GM21528 (cell line): Measurements from ENCODE around the gene DMRTC2.

Source experiments
- ATAC-seq: cut with Tn5 transposase; IDR thresholded peaks from one replicate; pipeline ENCODE4 v1.9.1; 2021; ENCODE audit warnings: mild to moderate bottlenecking, moderate library complexity; ENCODE audit not compliant: unreplicated experiment, low FRiP score

Gene DMRTC2

DNA sequence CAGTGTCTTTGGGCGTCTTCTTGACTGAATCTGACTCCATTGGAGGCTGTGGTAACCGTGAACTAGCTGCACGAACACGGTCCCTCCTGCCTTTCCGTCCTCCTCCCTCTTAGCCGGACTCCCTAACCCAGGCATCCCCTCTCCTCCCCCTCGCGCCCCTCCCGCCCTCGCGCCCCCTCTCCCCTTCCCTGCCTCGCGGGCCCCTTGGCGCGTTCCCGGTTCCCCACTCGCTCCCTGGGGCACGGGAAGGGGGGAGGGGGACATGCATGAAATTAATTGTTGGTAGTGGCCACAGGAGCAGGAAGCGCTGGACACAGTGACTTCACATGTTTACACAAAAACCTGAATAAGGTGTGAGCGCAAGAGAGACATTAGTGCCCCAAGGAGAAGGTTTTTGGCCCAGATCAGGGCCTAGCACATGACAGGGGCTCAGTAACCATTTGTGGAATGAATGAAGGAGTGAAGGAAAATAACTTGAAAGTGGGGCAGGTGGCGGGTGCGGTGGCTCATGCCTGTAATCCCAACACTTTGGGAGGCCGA, 279 bp downstream of the DMRTC2 start:
- ATAC-seq = no peak

DNA sequence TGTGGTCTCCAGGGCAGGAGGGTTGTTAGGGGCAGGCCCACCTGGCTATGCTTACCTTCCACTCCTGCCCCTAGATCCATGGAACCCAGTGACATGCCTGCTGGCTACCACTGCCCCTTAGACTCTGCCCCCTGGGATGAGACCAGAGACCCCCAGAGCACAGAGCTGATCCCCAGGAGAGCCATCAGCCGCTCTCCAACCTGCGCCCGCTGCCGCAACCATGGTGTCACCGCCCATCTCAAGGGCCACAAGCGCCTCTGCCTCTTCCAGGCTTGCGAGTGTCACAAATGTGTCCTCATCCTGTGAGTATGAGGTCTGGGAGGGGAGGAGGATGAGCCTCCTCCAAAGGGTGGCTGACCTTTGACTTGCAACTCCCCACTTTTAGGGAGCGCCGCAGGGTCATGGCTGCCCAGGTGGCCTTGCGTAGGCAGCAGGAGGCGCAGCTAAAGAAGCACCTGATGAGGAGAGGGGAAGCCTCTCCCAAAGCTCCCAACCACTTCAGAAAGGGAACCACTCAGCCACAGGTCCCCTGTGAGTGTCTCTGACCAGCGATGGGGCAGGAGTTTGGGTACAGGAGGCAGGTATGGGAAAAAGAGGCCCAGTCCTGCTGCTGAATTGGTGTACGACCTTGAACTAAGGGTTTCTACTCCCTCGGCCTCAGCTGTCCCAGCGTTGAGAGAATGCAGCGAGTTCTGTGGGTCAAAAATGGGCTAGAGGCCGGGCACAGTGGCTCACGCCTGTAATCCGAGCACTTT, 2.7 kb downstream of the DMRTC2 start:
- ATAC-seq = no peak

DNA sequence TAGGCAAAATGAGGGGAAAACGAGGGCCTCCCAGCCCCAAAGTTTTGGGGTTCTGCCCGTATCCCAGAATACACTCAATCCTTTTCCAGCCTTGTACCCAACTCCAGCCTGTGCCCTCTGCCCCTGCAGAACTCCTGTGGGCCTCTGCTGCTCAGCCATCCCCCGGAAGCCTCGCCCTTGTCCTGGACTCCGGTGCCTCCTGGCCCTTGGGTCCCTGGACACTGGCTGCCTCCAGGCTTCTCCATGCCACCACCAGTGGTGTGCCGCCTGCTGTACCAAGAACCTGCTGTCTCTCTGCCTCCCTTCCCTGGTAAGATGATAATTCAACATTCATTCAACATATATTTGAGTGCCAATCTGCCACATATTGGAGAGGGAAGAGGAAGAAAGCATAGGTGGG, 3.8 kb downstream of the DMRTC2 start:
- ATAC-seq = no peak

DNA sequence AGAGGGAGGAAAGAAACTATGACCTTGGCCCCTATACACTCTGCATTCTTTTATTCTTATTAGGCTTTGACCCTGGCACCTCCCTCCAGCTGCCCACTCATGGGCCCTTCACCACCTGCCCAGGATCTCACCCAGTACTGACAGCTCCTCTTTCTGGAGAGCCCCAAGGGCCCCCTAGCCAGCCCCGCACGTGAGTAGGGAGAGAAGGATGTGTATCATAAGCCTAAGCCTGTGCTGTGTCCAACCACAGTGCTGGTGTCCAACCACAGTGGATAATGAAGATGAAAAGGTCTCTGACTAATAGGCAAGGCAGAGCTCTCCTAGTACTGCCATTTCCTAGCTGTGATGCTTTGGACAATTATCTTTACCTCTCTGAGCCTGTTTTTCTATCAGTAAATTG, 4.2 kb downstream of the DMRTC2 start:
- no peak for ATAC-seq

DNA sequence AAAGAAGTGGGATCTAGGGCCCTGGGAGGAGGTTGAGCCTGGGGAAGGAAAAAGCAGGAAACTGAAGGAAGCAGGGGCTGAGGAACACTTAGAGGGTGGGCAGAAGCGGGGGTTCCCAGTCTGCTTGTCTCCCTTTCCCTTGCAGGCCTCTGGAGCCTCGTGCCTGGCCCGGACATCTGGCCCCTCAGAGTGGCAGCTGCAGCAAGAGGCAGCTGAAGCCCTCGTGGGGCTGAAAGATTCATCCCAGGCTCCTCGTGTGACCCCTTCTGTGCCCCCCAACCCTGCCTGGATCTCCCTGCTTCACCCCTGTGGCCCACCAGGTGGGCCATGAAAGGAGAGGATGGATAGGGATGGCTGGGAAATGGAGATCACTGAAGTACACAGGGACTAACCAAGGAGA, 5.5 kb downstream of the DMRTC2 start:
- ATAC-seq = no peak

DNA sequence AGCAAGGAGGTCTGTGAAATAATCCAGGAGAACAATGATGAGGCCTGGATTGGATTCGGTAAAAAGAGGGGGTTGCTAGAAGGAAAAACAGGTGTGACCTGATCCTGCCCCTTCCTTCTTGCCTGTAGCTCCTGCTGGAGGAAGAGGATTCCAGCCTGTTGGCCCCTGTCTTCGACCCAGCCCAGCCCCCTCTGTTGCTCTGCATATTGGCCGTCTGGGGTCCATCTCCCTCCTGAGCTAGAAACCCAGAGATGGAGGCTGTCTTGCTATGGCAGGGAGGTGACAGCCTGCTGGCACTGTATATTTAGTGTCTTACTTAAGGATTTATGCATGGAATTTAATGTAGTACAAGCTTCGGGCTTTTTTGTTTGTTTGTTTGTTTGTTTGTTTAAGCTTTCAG, 6.6 kb downstream of the DMRTC2 start:
- no peak for ATAC-seq

DNA sequence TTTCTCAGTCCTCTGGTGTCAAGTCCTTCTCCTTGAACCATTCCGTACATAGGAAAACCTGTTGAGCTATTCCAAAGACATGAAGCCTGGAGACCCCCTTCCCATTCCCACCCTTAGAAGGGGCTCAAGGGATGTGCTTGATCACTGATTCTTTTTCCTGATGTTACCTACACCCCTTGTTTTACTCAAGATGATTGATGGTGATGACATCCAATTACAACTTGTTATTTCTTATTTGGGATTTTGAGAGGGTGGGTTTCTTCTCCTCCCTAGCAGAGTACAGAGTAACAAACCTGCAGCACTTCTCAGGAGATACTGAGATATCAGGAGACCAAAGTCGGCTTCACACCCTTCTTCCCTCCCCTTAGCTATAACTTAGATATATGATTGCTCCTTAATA, 8.5 kb downstream of the DMRTC2 start:
- ATAC-seq = no peak

DNA sequence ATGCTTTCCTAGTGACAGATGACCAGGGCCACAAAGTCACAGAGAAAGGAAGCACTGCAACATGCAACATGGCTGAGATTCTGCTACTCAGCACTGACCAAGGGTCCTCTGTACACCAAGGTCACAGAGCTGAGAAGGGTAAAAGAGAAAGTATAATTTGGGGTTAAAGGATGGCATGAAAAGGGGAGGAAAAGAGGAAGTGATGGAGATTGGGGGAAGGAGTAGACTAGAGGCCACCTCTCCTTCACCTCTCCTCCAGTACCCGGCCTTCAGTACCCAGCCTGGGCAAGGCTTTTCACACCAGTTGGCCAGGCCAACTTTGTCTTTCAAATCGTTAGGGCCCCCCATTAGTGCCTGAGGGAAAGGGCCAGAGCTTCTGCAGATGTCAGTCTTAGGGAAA, 8.9 kb downstream of the DMRTC2 start:
- ATAC-seq = no peak

DNA sequence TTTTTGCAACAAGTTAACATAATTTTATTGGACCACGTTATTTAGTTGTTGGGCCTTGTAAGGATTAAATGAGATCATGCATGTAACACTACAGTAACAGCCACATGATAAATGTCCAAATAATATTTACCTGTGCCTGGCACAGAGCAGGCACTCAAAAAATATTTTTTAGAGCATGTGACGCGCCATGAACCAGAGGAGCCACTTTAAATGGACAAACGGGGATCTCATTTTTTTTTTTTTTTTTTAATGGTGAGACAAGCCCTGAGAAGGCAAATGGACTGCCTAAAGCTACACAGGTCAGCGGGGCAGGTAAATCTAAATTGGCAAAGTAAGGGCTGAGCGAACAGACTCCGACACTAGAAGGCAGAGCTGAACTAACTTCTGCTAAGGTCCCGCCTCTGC, 14.4 kb downstream of the DMRTC2 start:
- ATAC-seq = no peak

DNA sequence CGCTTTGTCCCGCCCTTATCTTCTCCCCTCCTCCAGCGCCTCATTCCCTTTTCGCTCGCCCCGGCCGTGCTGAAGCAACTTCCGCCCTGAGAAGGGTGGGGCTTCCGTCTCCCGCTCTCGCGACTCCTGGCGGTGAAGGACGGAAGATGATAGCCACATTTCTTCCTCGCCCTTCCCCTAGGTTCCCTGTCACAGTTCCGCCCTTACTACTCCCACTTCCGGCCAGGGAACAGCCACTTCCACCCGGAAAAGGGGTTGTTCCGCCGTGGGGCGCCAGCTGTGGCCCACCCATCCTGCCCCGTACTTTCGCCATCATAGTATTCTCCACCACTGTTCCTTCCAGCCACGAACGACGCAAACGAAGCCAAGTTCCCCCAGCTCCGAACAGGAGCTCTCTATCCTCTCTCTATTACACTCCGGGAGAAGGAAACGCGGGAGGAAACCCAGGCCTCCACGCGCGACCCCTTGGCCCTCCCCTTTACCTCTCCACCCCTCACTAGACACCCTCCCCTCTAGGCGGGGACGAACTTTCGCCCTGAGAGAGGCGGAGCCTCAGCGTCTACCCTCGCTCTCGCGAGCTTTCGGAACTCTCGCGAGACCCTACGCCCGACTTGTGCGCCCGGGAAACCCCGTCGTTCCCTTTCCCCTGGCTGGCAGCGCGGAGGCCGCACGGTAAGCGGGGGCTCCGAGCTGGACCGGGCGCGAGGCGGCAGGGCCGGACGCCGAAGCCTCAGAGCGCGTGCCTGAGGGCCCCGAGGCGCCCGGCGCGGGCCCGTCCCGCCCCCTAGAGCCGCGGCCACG, 15.0 kb downstream of the DMRTC2 start, which contains the start of gene RPS19:
RPS19 (plus strand) TSS at position 638 of the 801 bp plus-strand sequence. CDS start 520 bp downstream, outside the sequence.
- peak; percentile 78 for ATAC-seq

DNA sequence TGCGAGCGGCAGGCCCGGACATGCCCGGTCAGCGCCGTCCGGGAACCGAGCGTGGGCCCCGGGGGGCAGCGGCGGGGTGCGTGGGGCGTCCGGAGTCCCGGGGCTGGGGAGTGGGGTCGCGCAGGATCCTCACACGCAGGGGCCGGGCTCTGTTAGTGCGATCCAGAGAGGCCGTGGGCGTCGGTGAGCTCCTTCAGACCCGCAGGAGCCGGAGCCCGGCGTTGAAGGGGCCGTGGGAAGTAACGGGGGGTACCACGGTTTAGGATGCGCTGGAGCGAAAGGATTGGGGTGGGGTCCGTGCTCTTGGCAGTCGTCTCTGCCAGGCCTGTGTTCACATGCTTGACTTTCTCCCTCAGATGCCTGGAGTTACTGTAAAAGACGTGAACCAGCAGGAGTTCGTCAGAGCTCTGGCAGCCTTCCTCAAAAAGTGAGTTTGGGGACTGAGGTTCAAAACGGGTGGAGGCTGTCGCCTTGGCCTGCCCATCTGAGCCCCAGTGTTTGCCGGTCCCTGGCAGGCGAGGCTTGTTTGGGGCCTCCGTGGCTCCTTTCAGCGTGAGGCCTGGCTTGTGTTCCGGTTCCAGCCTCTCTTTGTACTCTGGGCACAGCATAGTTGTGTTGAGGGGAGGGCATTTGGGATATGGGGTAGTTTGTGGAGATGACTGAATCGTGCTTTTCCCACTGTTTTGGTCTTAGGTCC, 15.7 kb downstream of the DMRTC2 start:
- ATAC-seq = no peak

DNA sequence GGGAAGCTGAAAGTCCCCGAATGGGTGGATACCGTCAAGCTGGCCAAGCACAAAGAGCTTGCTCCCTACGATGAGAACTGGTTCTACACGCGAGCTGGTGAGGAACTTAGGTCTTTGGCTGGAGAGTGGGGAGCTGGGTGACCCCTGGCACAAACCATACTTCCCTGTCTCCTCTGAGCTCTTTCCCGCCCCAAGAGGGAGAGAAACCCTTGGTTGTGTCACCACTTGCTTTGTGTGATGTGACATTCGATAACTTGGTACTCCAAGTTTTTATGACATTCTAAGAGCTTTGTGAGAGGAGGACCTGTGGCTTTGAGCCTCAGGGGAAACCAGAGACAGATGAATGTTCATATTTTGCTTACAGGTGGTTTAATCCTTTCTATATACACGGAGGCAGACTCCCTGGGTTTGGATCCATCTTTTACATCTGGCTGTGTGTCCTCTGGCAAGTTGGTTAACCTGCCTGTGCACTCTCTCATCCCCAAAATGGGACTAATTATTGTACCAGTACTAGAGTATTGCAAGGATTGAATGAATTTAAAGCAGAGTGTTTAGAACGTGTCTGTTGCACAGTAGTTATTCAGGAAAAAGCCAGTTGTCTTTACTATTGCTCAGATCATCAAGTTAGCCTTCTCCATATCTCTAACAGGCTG, 16.4 kb downstream of the DMRTC2 start:
- ATAC-seq = no peak

DNA sequence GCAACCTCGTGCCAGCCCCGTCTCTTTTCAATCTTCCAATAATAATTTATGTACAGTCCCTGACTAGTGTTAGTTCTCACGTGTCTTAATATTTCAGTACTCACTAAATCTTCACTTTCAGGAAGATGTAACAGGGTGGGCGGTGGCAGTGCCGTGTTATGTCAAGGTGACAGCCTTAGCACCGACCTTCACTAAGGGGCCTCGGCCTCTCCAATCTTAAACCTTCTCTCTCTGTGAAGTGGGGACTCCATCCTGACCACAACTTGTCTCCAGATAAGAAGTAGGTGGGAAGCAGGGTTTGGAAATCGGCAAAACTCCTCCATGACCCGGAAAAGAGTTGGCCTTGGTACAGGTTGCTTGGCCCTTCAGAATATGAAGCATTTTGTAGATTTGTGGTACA, 17.0 kb downstream of the DMRTC2 start:
- ATAC-seq = no peak

DNA sequence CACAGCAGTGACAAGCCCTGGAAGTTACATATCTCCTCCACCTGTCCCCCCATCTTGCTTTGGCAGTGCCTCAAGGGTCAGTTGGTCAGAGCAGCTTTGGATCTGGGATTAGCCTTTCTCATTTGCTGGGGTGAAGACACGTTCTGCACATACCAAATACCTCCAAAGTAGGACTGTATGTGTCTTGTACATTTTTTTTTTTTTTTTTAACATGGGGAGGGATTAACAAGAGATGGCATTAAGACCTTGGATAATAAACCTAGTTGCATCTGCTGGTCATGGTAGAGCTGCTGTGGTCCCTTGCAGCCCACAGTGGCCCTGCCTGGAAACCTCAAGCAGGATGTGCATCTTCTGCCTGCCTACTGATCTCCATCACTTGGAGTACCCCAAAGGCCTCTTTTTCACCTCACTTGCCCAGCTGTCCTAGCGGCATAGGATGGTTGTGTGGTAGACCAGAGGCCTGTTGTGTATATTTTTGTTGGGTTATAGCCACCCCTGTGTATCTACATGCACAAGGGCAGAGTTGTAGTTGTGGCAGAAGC, 17.7 kb downstream of the DMRTC2 start:
- ATAC-seq = no peak

DNA sequence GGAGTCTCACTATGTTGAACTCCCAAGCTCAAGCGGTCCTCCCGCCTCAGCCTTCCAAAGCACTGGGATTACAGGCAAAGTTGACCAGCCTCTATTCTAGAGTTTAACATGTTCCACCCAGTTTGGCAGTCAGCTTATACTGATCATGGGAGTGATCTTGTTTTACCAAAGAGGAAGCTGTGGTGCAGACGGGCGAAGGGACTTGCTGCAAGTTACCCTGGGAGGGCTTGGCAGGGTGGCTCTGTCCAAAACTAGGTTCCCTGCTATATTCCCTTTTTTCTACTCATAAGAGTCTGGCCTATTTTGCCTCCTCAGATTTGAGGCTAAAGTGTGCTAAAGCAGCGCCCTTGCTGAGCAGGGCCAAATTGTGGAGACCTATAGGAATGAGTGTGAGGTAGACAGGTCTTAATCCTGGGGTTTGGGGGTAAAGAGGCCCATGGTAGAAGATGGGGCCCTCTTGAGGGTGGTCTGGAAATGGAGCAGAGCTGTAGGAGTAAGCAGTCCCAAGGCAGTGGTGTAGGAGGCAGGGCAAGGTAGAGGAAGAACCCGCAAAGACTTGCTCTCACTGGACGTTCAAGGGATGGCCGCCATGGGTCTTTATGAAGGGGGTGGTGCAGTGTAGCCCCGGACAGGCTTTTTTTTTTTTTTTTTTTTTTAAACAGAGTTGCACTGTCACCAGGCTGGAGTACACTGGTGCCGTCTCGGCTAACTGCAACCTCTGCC, 18.5 kb downstream of the DMRTC2 start:
- ATAC-seq = no peak

DNA sequence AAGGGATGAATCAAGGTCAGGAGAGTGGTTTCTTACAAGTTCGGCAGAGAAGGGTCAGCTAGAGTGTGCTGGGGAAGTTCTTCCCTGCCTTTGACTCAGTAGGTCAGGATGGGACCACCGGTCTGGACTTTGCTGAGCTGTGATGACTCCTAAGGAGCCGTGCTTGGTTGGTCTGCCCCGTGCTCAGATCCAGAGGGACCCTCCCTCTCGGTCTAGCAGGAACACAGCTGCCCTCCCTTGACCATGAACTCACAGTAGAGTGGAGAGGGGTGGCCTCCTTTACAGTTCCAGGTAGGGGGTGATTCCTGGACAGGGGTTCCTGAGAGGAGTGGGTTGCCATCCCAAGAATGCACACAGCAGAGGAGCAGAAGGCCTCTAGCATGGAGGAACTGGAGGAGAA, 19.5 kb downstream of the DMRTC2 start:
- no peak for ATAC-seq

DNA sequence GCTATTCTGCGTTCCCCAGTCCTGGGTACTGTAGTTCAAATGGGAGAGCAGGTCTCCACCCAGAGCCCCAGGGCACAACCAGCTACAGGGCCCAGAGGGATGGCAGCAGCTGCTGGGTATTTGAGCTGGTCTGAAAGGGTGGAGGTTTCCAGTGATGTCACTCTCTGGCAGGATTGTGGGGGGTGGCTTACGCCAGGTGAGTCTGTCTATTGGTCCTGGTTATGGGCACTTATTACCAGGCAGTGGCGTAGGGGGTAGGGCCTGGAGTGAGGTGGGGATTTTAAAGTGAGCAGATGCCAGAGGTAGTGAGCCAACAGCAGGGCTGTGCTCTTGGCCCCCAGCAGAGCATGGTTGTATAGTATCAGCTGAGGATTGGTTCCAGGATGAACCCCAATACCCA, 21.4 kb downstream of the DMRTC2 start:
- ATAC-seq = no peak

DNA sequence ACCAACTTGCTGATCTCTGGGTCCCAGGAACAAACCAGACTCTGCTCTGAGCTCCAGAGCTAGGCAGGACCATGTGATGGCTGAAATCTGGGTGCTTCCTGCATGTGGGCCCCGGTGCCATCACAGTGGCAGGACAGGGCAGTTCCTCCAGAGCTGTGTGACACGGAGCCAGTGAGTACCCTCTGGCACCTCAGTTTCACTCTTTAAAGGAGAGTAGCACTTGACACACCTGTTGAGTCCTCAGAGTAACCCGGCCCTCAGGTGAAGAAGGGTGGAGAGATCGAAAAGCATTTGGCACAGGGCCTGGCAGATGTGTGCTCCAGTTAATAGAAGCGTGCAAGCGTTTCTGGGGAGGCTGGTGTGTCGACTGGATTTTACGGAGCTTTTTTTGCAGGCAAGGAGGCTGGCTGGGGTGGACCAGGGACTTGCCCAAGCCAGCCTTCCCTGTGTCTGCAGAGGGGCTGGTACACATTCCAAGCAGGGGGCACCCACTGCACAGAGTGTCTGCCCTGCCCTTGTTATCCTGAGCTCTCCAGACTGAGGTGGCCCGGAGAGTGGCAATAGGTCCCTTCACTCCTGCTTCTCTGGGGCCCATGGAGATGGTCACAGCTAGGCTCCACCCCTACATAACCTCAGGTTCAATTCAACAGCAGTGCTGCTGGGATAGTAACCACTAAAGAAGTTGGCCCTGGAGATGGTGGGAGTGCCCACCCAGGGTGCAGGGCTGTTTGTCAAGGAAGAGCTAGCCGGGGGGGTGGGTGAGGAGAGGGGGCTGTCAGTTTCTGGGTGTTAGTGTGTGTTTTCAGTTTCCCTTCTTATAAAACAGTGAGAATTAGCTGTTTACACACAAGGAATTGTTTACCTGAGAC, 23.5 kb downstream of the DMRTC2 start:
- ATAC-seq = no peak

DNA sequence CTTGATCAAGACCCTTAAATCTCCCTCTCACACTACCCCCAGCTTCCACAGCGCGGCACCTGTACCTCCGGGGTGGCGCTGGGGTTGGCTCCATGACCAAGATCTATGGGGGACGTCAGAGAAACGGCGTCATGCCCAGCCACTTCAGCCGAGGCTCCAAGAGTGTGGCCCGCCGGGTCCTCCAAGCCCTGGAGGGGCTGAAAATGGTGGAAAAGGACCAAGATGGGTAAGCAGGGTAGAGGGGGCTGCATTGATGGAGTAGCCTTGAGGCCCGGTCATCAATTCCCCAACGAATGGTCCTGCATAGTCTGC, 24.1 kb downstream of the DMRTC2 start:
- ATAC-seq = no peak
